ENCODE results near the gene PPP1R14C.

Gene PPP1R14C

GRCh38 chr6:150289454-150290071, 146.7 kb downstream of the PPP1R14C start:
- H3K4me3 ChIP-seq (ENCODE audit: low read depth, low read length): no peak overlapping the region
- TF ChIP-seq, protein P1, sequence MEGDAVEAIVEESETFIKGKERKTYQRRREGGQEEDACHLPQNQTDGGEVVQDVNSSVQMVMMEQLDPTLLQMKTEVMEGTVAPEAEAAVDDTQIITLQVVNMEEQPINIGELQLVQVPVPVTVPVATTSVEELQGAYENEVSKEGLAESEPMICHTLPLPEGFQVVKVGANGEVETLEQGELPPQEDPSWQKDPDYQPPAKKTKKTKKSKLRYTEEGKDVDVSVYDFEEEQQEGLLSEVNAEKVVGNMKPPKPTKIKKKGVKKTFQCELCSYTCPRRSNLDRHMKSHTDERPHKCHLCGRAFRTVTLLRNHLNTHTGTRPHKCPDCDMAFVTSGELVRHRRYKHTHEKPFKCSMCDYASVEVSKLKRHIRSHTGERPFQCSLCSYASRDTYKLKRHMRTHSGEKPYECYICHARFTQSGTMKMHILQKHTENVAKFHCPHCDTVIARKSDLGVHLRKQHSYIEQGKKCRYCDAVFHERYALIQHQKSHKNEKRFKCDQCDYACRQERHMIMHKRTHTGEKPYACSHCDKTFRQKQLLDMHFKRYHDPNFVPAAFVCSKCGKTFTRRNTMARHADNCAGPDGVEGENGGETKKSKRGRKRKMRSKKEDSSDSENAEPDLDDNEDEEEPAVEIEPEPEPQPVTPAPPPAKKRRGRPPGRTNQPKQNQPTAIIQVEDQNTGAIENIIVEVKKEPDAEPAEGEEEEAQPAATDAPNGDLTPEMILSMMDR (IDR thresholded peaks at IDR 0.05; ENCODE audit: control insufficient read depth, extremely low read depth, insufficient read depth): no peak
- DNase-seq (ENCODE audit: low read depth): no peak

DNA sequence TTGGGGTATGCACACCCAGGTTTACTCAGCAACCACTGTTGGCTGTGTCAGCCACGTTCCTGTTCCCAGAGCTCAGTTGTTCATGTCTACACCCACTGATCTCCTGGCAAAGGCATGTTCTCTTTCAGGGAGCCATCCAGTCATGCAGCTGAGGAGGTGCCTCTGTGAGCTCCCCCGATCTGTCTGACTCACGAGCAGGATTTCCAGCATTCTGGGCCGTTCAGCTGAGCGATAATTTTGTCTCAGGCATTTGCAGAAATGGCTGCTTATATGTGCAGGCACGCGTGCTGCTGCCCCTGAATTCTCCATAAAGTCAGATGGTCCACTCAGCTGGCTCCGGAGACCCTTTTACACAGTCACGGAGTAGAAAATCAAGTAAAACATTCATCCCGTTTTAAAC, 147.6 kb downstream of the PPP1R14C start:
- H3K4me3 ChIP-seq (ENCODE audit: low read depth, low read length): no peak overlapping the region
- TF ChIP-seq, protein P1 (IDR thresholded peaks at IDR 0.05; ENCODE audit: control insufficient read depth, extremely low read depth, insufficient read depth): no peak
- no peak for DNase-seq (ENCODE audit: low read depth)

- TF ChIP-seq, protein P1 (IDR thresholded peaks at IDR 0.05; ENCODE audit: control insufficient read depth, extremely low read depth, insufficient read depth): no peak
- no peak overlapping the region for H3K4me3 ChIP-seq (ENCODE audit: low read depth, low read length)
- no peak for DNase-seq (ENCODE audit: low read depth)
Measured at GRCh38 chr6:150291968-150292710, 149.3 kb downstream of the PPP1R14C start.

DNA sequence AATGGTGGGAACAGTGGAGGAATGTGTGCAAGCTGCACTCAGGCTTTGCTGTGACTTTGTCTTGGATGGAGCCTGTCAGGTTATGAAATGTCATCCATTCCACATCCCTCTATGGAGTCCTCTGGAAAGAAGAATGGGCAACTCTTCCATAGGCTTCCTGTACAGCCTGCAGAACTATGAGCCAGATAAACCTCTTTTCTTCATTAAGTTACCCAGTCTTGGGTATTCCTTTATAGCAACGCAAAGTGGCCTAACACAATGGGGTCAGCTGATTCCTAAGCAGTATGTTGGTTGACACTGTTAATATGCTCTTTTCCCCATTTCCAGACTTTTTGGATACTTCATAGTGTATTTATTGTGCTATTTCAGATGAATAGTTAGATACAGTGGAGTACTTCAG, 150.2 kb downstream of the PPP1R14C start:
- H3K4me3 ChIP-seq (ENCODE audit: low read depth, low read length): no peak overlapping the region
- no peak for DNase-seq (ENCODE audit: low read depth)
- TF ChIP-seq, protein P1 (IDR thresholded peaks at IDR 0.05; ENCODE audit: control insufficient read depth, extremely low read depth, insufficient read depth): no peak

- TF ChIP-seq, protein P1 (IDR thresholded peaks at IDR 0.05; ENCODE audit: control insufficient read depth, extremely low read depth, insufficient read depth): no peak
- DNase-seq (ENCODE audit: low read depth): no peak
- no peak overlapping the region for H3K4me3 ChIP-seq (ENCODE audit: low read depth, low read length)
Measured at GRCh38 chr6:150293423-150294173, 150.8 kb downstream of the PPP1R14C start.

GRCh38 chr6:150296890-150297289, 154.0 kb downstream of the PPP1R14C start:
- DNase-seq (ENCODE audit: low read depth): no peak
- no peak overlapping the region for H3K4me3 ChIP-seq (ENCODE audit: low read depth, low read length)
- TF ChIP-seq, protein P1 (IDR thresholded peaks at IDR 0.05; ENCODE audit: control insufficient read depth, extremely low read depth, insufficient read depth): no peak
